Vagina (tissue), 2 donors: Measurements from ENCODE around the gene ST7. TPM values are rescaled to one million over a fixed set of nuclear protein-coding genes. Genes with fewer than 3 reads are reported as not detected.

Experiments
- DNase-seq, 2 donors: peaks; one replicate each; pipeline ENCODE4 v3.0.0-alpha.2; 2017; ENCODE audit errors: extremely low spot score in 2 of 2
- H3K27ac ChIP-seq: fragments of 200-600 bp; sonication (generic); one replicate; pipeline ENCODE4 v1.5.1; 2019
- H3K27me3 ChIP-seq: fragments of 200-600 bp; sonication (generic); one replicate; pipeline ENCODE4 v1.5.1; 2019
- H3K36me3 ChIP-seq, 2 donors: fragments of 200-600 bp; sonication (generic); one replicate each; pipeline ENCODE4 v1.5.1; 2017 to 2019
- H3K4me1 ChIP-seq: fragments of 200-600 bp; sonication (generic); one replicate; pipeline ENCODE4 v1.5.1; 2019
- H3K4me3 ChIP-seq, 2 donors: fragments of 200-600 bp; sonication (generic); 1 replicate in 1 of 2; 2 replicates in 1 of 2; pipeline ENCODE4 v1.5.1; 2016 to 2019
- H3K9me3 ChIP-seq: fragments of 200-600 bp; sonication (generic); one replicate; pipeline ENCODE4 v1.5.1; 2019
- POLR2A ChIP-seq, 2 donors: fragments of 450-650 bp; IDR thresholded peaks; one replicate each; pipeline ENCODE4 v1.6.1; 2017; ENCODE audit warnings: antibody characterized with exemption in 2 of 2, mild to moderate bottlenecking in 2 of 2, moderate library complexity in 2 of 2
- POLR2AphosphoS5 ChIP-seq, 2 donors: sonication (generic); formaldehyde crosslinking; IDR thresholded peaks; one replicate each; pipeline ENCODE4 v1.9.0; 2017; ENCODE audit warnings: antibody characterized with exemption in 2 of 2, mild to moderate bottlenecking in 2 of 2, low read depth in 1 of 2; ENCODE audit not compliant: insufficient read depth in 1 of 2
- intact Hi-C: fragments of 100-400 bp; cut with DNase I; formaldehyde crosslinking; loops from one replicate; pipeline ENCODE4 v1.15.1; 2023
- total RNA-seq: library from RNA; depleted of rRNA; stranded (reverse); fragments of >200 nt; gene quantifications from one replicate; pipeline ENCODE4 v1.2.3, GENCODE V29; 2016
- TF ChIP-seq, protein P1 (sequence below), 3 experiments: fragments of 450-650 bp in 2 of 3; fragments of 200-600 bp in 1 of 3; sonication (generic) in 1 of 3; IDR thresholded peaks; one replicate each; pipeline ENCODE4 v1.5.1; 2017 to 2019; ENCODE audit warnings: antibody characterized with exemption in 3 of 3, mild to moderate bottlenecking in 2 of 3, moderate library complexity in 2 of 3

ST7 gene
- total RNA-seq, 1 donor from 2014 or later: 15.2 TPM

- H3K4me3 ChIP-seq: no peak overlapping the region
- no peaks in the 10 kb centered on the region for H3K9me3 ChIP-seq
- H3K27me3 ChIP-seq: no peaks in the 10 kb centered on the region
- H3K4me1 ChIP-seq: no peaks in the 10 kb centered on the region
- no peaks in the 10 kb centered on the region for H3K36me3 ChIP-seq
- no peak overlapping the region for H3K27ac ChIP-seq
- no peak for DNase-seq
- intact Hi-C loops: no loop called here
- TF ChIP-seq POLR2AphosphoS5 (IDR thresholded peaks at IDR 0.05; ENCODE audit: insufficient read depth in 1 of 2, low read depth in 1 of 2) (no peak), POLR2A (IDR thresholded peaks at IDR 0.05) (no peak)
- TF ChIP-seq, protein P1, sequence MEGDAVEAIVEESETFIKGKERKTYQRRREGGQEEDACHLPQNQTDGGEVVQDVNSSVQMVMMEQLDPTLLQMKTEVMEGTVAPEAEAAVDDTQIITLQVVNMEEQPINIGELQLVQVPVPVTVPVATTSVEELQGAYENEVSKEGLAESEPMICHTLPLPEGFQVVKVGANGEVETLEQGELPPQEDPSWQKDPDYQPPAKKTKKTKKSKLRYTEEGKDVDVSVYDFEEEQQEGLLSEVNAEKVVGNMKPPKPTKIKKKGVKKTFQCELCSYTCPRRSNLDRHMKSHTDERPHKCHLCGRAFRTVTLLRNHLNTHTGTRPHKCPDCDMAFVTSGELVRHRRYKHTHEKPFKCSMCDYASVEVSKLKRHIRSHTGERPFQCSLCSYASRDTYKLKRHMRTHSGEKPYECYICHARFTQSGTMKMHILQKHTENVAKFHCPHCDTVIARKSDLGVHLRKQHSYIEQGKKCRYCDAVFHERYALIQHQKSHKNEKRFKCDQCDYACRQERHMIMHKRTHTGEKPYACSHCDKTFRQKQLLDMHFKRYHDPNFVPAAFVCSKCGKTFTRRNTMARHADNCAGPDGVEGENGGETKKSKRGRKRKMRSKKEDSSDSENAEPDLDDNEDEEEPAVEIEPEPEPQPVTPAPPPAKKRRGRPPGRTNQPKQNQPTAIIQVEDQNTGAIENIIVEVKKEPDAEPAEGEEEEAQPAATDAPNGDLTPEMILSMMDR (IDR thresholded peaks at IDR 0.05): no peak
Observed at GRCh38 chr7:117183729-117184128, 230.4 kb downstream of the ST7 start.

DNA sequence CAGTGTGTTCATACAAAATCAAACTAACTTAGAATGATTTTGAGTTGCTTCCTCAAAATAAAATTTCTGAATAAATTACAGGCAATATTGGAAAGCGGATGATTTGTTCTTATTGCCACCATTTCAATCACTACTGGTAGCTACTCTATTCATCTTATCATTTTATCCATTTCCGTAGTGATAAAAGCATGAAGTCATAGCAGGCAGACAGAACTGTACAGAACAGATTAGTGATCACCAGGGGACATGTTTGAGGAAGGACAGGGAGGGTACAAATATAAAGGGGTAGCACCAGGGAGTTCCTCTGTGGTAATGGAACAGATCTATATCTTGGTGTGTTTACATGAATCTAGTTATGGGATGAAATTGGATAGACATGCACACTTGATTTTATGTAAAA is 231.1 kb downstream of the ST7 start:
- Histone ChIP-seq H3K4me1 (no peaks in the 10 kb centered on the region), H3K27me3 (no peaks in the 10 kb centered on the region), H3K36me3 (no peaks in the 10 kb centered on the region), H3K9me3 (no peaks in the 10 kb centered on the region), H3K4me3 (no peak overlapping the region), H3K27ac (no peak overlapping the region)
- intact Hi-C loops: no loop called here
- no peak for DNase-seq
- TF ChIP-seq POLR2AphosphoS5 (IDR thresholded peaks at IDR 0.05; ENCODE audit: insufficient read depth in 1 of 2, low read depth in 1 of 2): no peak
- TF ChIP-seq, protein P1 (IDR thresholded peaks at IDR 0.05): no peak
- no peak for TF ChIP-seq POLR2A (IDR thresholded peaks at IDR 0.05)

DNA sequence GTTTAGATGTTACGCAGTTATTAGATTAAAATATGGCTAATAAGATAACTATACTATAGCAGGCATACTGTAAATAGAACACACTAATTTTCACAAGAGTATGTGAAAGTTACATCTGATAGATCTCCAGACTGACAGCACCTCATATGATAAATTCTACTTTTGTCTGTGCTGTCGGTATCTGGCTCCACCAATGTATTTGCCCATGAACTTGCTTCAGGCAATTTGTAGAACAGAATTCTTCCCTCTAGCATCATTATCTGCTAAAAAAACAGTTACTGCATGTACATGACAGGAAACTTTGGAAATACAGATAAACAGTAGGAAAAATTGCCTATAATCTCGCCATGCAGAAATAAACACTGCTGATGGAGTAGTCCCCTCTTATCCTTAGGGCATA is 231.8 kb downstream of the ST7 start:
- no peaks in the 10 kb centered on the region for H3K27me3 ChIP-seq
- no peak overlapping the region for H3K4me3 ChIP-seq
- H3K9me3 ChIP-seq: no peaks in the 10 kb centered on the region
- intact Hi-C loops: no loop called here
- peaks cover 0 to 7% of the 10 kb centered on the region in 2 donors for H3K36me3 ChIP-seq
- no peaks in the 10 kb centered on the region for H3K4me1 ChIP-seq
- TF ChIP-seq, protein P1 (IDR thresholded peaks at IDR 0.05): no peak
- TF ChIP-seq POLR2A (IDR thresholded peaks at IDR 0.05): no peak
- TF ChIP-seq POLR2AphosphoS5 (IDR thresholded peaks at IDR 0.05; ENCODE audit: insufficient read depth in 1 of 2, low read depth in 1 of 2): no peak
- no peak overlapping the region for H3K27ac ChIP-seq
- no peak for DNase-seq

GRCh38 chr7:117186218-117187010 is 233.1 kb downstream of the ST7 start:
- Histone ChIP-seq H3K27me3 (no peaks in the 10 kb centered on the region), H3K9me3 (no peaks in the 10 kb centered on the region), H3K36me3 (peaks cover 0 to 15% of the 10 kb centered on the region in 2 donors), H3K27ac (no peak overlapping the region), H3K4me3 (no peak overlapping the region), H3K4me1 (no peaks in the 10 kb centered on the region)
- intact Hi-C loops: no loop called here
- TF ChIP-seq POLR2AphosphoS5 (IDR thresholded peaks at IDR 0.05; ENCODE audit: insufficient read depth in 1 of 2, low read depth in 1 of 2): no peak
- no peak for TF ChIP-seq POLR2A (IDR thresholded peaks at IDR 0.05)
- TF ChIP-seq, protein P1 (IDR thresholded peaks at IDR 0.05): no peak
- DNase-seq: no peak

- Histone ChIP-seq H3K36me3 (peaks cover 0 to 15% of the 10 kb centered on the region in 2 donors), H3K27ac (no peak overlapping the region), H3K4me1 (no peaks in the 10 kb centered on the region), H3K4me3 (no peak overlapping the region), H3K9me3 (no peaks in the 10 kb centered on the region), H3K27me3 (no peaks in the 10 kb centered on the region)
- TF ChIP-seq POLR2A (IDR thresholded peaks at IDR 0.05) (no peak), POLR2AphosphoS5 (IDR thresholded peaks at IDR 0.05; ENCODE audit: insufficient read depth in 1 of 2, low read depth in 1 of 2) (no peak)
- TF ChIP-seq, protein P1 (IDR thresholded peaks at IDR 0.05): no peak
- DNase-seq: no peak
- intact Hi-C loops: no loop called here
Observed at GRCh38 chr7:117188376-117188775, 235.1 kb downstream of the ST7 start.
